IPS-18c (cell line): ENCODE data around the gene FDX1.

Source experiments
- H3K4me3 ChIP-seq: 2 replicates; pipeline ENCODE4 v1.7.0; 2013; ENCODE audit warnings: low read depth, mild to moderate bottlenecking, low read length, moderate library complexity; ENCODE audit not compliant: insufficient read depth
- H3K9me3 ChIP-seq: one replicate; pipeline ENCODE4 v1.6.1; 2013; ENCODE audit warnings: mild to moderate bottlenecking, low read length, moderate library complexity; ENCODE audit not compliant: control insufficient read depth, insufficient read depth

FDX1 gene

GRCh38 chr11:110481523-110481922, 51.8 kb downstream of the FDX1 start:
- Histone ChIP-seq H3K9me3 (no peaks in the 10 kb centered on the region), H3K4me3 (no peak overlapping the region)

GRCh38 chr11:110486156-110486555, 56.4 kb downstream of the FDX1 start:
- Histone ChIP-seq H3K4me3 (no peak overlapping the region), H3K9me3 (no peaks in the 10 kb centered on the region)

GRCh38 chr11:110488446-110488845, 58.7 kb downstream of the FDX1 start:
- no peaks in the 10 kb centered on the region for H3K9me3 ChIP-seq

GRCh38 chr11:110490886-110491285, 61.1 kb downstream of the FDX1 start:
- Histone ChIP-seq H3K4me3 (no peak overlapping the region), H3K9me3 (no peaks in the 10 kb centered on the region)

More at GRCh38 chr11:110488446-110488845, 58.7 kb downstream of the FDX1 start:
- H3K4me3 ChIP-seq, result no peak overlapping the region

GRCh38 chr11:110491577-110492320, 62.0 kb downstream of the FDX1 start:
- no peaks in the 10 kb centered on the region for H3K9me3 ChIP-seq
- H3K4me3 ChIP-seq, result no peak overlapping the region

GRCh38 chr11:110492321-110492685, 62.6 kb downstream of the FDX1 start:
- Histone ChIP-seq H3K9me3 (no peaks in the 10 kb centered on the region), H3K4me3 (no peak overlapping the region)

GRCh38 chr11:110493346-110493745, 63.6 kb downstream of the FDX1 start:
- Histone ChIP-seq H3K4me3 (no peak overlapping the region), H3K9me3 (no peaks in the 10 kb centered on the region)

GRCh38 chr11:110497231-110497978, 67.7 kb downstream of the FDX1 start:
- Histone ChIP-seq H3K4me3 (no peak overlapping the region), H3K9me3 (no peaks in the 10 kb centered on the region)

- Histone ChIP-seq H3K9me3 (no peaks in the 10 kb centered on the region), H3K4me3 (no peak overlapping the region)
Observed at GRCh38 chr11:110501428-110501827, 71.7 kb downstream of the FDX1 start.

- H3K4me3 ChIP-seq, result no peak overlapping the region
- H3K9me3 ChIP-seq, result no peaks in the 10 kb centered on the region
Observed at GRCh38 chr11:110505528-110506284, 76.0 kb downstream of the FDX1 start.

- Histone ChIP-seq H3K9me3 (no peaks in the 10 kb centered on the region), H3K4me3 (no peak overlapping the region)
Observed at GRCh38 chr11:110507328-110507727, 77.6 kb downstream of the FDX1 start.

GRCh38 chr11:110508786-110509185, 79.0 kb downstream of the FDX1 start:
- no peak overlapping the region for H3K4me3 ChIP-seq
- peaks cover 1% of the 10 kb centered on the region for H3K9me3 ChIP-seq

GRCh38 chr11:110509472-110509871, 79.7 kb downstream of the FDX1 start:
- no peak overlapping the region for H3K4me3 ChIP-seq
- H3K9me3 ChIP-seq, result peaks cover 3% of the 10 kb centered on the region

- Histone ChIP-seq H3K9me3 (peaks cover 3% of the 10 kb centered on the region), H3K4me3 (no peak overlapping the region)
Observed at GRCh38 chr11:110512026-110512425, 82.3 kb downstream of the FDX1 start.

- Histone ChIP-seq H3K4me3 (no peak overlapping the region; the same call in 1 of the 2 replicates), H3K9me3 (peaks cover 3% of the 10 kb centered on the region)
Observed at GRCh38 chr11:110513259-110513801, 83.6 kb downstream of the FDX1 start.

- H3K9me3 ChIP-seq, result peaks cover 3% of the 10 kb centered on the region
Observed at GRCh38 chr11:110513846-110514437, 84.2 kb downstream of the FDX1 start.

More at GRCh38 chr11:110513846-110514437, 84.2 kb downstream of the FDX1 start:
- no peak overlapping the region for H3K4me3 ChIP-seq
